HG03457 (cell line): Measurements from ENCODE around the gene TXNDC15.
"Not testable (repeated sequence)": the region's sequence is repeated elsewhere in the genome, so short reads cannot be mapped to it uniquely, and the experiment has no call there.

Experiments
- ATAC-seq: cut with Tn5 transposase; IDR thresholded peaks from one replicate; pipeline ENCODE4 v1.9.1; 2021; ENCODE audit warnings: moderate number of reproducible peaks; ENCODE audit not compliant: unreplicated experiment

TXNDC15 gene

DNA sequence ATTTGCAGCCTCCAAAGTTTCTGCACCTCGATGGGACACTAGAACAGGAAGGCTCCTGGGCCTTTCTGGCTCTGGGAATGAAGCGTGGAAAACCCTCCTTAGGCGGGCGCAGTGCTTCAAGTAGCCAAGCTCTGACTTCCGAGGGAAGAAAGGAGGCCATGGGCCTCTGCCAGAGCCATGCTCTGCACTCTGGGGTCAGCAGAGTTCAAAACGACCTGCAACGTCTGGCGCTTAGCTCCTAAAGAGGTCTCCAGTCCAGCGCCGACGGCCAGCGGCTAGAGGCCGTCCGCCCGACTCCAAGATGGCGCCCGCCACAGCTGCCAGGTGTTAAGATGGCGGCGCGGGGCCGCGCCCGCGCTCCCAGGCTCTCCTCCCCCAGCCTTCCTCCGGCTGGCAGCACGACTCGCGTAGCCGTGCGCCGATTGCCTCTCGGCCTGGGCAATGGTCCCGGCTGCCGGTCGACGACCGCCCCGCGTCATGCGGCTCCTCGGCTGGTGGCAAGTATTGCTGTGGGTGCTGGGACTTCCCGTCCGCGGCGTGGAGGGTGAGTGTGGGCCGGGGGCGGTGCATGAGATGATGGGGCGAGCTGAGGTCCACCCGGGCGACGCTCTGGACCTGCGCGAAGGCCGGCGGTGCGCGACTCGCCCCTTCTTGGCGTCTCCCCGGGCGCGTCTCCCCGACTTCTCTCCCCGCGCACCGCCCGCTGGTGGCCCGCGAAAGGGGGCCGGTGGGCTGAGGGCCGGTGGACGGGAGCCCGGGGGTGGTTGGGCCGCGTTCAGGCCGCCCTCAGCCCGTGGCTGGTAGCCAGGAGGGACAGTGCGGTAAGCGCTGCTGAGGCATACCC, at the start of gene TXNDC15:
TXNDC15 (plus strand) TSS at position 385 of the 844 bp plus-strand sequence; CDS start at position 442, 57 bp downstream.
- ATAC-seq: peak; percentile 72

GRCh38 chr5:134824681-134825080, 49.5 kb upstream of the TXNDC15 start:
- no peak for ATAC-seq

GRCh38 chr5:134825212-134825611, 49.0 kb upstream of the TXNDC15 start:
- ATAC-seq: no peak

- no peak for ATAC-seq
These were observed 40.7 kb upstream of the TXNDC15 start for GRCh38 chr5:134833340-134834032.

DNA sequence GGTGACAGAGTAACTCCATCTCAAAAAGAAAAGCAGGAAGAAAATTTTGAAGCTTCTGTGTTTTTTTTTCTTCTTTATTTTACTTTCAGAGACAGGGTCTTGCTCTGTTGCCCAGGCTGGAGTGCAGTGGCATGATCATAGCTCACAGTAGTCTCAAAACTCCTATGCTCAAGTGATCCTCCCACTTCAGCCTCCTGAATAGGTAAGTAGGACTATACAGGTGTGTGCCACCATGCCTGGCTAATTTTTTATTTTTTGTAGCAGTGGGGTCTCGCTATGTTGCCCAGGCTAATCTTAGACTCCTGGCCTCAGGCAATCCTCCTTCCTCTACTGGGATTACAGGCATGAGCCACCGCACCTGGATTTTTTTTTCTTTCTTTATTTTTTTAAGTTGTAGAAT, 38.5 kb upstream of the TXNDC15 start:
- ATAC-seq: no peak

GRCh38 chr5:134837530-134838181, 36.5 kb upstream of the TXNDC15 start:
- ATAC-seq: no peak

DNA sequence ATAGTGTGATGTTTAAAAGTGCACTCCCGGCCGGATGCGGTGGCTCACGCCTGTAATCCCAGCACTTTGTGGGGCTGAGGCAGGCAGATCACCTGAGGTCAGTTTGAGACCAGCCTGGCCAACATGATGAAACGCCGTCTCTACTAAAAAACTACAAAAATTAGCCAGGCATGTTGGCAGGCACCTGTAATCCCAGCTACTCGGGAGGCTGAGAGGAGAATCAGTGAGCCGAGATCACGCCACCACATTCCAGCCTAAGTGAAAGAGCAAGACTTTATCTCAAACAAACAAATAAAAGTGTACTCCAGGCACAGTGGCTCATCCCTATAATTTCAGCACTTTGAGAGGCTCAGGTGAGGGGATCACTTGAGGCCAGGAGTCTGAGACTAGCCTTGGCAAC, 35.8 kb upstream of the TXNDC15 start:
- not testable (repeated sequence) for ATAC-seq

DNA sequence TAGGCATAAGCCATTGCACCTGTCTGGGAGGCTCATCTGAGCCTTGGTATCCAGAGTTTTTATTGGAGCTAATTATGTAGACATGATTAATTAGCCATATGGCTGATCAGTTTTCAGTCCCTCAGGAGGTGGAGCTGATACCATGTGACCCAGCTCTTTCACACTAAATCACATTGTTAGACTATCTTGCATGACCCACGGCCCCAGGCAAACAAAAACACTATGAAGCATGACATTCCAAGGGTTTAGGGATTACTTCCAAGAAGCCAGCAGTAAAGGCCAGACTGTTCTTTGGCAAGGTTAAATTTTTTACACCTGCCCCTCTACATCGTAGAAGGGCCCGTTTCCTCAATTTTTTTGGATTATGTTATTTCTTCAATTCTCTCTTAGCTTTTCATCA, 33.4 kb upstream of the TXNDC15 start:
- ATAC-seq: no peak

DNA sequence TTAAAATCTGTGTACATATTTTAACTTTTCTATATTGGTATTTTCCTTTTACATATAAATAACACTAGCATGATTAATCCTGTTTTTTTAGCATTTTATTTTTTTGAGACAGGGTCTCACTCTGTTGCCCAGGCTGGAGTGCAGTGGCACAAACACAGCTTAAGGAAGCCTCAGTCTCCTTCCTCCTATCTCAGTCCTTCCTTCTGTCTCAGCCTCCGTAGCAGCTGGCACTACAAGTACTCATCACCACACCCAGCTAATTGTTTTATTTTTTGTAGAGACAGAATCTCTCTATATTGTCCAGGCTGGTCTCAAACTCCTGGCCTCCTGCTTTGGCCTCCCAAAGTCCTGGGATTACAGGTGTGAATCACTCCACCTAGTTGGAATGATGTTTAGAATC, 29.9 kb upstream of the TXNDC15 start:
- ATAC-seq: no peak

DNA sequence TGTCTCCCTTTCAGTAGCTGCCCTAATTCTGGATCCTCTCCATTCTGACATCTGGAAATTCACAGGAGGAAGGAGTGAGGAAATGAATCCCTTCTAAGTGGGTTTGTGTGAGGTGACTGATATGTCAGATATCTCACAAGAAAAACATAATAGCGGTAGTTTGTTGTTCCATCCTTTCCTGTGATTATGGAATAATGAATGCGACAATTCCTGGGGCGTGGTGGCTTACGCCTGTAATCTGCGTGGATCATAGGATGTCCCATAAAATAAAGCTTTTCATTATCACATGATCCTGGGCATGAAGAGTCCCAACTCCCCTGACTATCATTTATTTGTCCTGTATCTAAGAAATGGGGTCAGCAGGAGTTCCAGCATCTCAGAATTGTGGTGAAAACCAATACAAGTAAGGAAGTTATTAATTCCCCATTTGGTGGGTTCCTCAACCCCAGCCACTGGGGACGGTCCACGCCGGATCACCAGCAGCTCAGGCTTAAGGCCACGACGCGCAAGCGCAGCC, 28.8 kb upstream of the TXNDC15 start:
- ATAC-seq: no peak

DNA sequence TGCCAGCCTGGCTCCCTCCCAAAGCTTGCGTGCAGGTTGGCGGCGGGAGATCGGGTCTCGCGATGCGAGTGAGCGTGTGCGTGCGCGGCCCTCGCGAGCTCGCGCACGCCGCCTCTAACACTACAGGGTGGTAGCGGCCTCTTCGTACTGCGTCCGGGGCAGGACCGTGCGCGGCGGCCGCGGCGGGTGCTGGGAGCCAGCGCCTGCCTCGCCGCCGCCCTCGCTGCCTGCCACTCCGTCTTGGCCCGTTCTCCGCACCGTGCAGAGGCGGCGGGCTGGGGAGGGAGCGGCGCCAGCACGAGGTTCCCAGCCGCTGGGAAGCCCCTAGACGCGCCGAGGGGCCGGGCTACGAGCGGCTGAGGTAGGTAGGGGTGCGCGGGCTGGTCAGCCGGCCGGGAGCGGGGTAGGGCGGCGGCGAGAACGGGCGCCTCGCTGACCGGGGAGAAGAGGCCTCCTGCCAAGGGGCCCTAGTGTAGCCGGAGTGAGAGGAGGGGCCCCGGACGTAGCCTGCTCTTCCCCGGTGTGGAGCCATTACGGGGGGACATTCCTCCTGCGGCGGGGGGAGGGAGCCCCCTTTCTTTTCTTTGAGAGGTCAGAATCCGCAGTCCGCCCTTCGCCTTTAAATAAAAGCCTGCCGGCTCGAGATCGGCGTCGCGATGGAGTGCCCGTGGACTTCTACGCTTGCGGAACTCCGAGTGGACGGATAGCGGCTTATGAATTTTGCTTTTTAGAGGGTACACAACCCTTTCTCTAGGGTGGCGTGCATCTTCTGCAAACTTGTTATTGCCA, 28.1 kb upstream of the TXNDC15 start, which contains the start of gene C5orf24:
C5orf24 (plus strand) TSS at position 117 of the 789 bp plus-strand sequence. CDS start 8,933 bp downstream, outside the sequence.
- ATAC-seq: peak; percentile 90

GRCh38 chr5:134846641-134846960, 27.6 kb upstream of the TXNDC15 start:
- ATAC-seq: no peak

DNA sequence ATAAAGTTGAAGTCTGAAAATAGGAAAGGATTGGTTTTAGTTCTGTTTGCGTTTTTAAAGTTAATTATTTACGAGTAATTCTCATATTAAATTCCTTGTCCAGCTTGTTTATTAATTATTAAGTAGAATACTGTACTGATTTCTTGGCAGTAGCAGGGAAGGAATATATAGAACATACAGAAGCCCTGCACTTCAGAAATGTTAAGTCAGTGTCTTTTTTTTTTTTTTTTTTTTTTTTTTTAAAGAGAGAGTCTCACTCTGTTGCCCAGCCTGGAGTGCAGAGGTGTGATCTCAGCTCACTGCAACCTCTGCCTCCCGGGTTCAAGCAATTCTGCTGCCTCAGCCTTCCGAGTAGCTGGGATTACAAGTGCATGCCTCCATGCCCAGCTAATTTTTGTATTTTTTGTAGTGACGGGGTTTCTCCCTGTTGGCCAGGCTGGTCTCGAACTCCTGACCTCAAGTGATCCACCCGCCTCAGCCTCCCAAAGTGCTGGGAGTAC, 24.7 kb upstream of the TXNDC15 start:
- ATAC-seq: not testable (repeated sequence)

DNA sequence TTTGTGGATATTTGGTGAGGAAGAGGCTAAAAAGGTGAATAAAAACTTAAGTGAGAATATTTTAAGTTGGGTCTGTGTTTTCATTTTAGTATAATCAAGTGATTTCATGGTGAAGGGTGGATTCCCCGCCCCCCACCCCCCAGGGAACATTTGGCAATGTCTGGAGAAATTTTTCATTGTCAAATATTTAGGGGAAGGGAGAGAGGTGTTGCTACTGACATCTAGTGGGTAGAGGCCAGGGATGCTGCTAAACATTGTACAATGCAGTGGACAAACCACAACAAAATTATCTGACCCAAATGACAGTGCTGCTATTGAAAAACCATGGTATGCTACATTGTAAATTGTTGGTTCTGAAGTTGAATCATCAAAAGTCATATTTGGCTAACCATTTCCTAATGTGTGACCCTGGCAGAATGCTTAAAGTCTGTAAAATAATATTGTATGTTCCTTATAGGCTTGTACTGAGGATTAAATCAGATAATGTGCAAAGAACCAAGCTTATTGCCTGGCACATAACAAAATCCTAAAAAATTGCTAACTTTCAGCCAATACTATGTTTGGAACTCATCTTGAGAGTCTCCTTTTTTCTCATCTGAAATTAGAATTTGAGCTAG, 22.8 kb upstream of the TXNDC15 start:
- no peak for ATAC-seq

DNA sequence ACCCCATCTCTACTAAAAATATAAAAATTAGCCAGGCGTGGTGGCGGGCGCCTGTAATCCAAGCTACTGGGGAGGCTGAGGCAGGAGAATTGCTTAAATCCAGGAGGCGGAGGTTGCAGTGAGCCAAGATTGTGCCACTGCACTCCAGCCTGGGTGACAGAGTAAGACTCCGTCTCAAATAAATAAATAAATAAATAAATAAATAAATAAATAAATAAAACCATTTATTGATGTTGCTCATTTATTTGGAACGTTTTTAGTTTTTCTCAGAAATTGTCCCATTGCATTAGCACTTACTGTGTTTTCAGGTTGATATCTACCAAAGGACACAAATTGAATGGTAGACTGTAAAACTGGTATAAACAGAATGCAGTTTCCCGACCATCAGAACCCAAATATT, 17.7 kb upstream of the TXNDC15 start:
- ATAC-seq: not testable (repeated sequence)

GRCh38 chr5:134857401-134857800, 16.8 kb upstream of the TXNDC15 start:
- no peak for ATAC-seq

- no peak for ATAC-seq
These were observed 9.5 kb upstream of the TXNDC15 start for GRCh38 chr5:134864707-134865106.

DNA sequence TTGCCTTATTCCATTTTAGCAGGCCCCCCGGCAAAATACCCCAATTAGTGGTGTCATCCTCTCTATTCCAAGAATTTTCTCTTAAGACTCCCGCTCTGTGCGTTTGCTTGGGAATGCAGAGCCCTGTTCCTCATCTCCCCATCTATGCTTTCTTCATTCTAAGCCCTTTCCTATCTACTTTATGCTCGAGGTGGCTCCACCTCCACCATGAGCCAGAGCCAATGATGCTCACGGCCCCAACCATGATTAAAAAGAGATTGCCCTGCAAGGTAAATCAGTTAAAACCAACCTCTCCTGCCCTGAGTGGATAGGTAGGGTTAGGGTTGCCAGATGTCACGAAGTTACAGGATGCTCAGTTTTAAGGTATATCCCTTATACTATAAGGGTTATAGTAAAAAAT, 677 bp upstream of the TXNDC15 start:
- ATAC-seq: no peak

- ATAC-seq: peak; percentile 16
These were observed 872 bp downstream of the TXNDC15 start for GRCh38 chr5:134874831-134875655.
